Vagina (tissue), 2 donors: Measurements from ENCODE around the gene GSPT2.
"Not testable (repeated sequence)": the region's sequence is repeated elsewhere in the genome, so short reads cannot be mapped to it uniquely, and the experiment has no call there.

ENCODE experiments used
- POLR2A ChIP-seq, 2 donors: fragments of 450-650 bp; IDR thresholded peaks; one replicate each; pipeline ENCODE4 v1.6.1; 2017; ENCODE audit warnings: antibody characterized with exemption in 2 of 2, mild to moderate bottlenecking in 2 of 2, moderate library complexity in 2 of 2
- TF ChIP-seq, protein P1 (sequence below), 3 experiments: fragments of 450-650 bp in 2 of 3; fragments of 200-600 bp in 1 of 3; sonication (generic) in 1 of 3; IDR thresholded peaks; one replicate each; pipeline ENCODE4 v1.5.1; 2017 to 2019; ENCODE audit warnings: antibody characterized with exemption in 3 of 3, mild to moderate bottlenecking in 2 of 3, moderate library complexity in 2 of 3

DNA sequence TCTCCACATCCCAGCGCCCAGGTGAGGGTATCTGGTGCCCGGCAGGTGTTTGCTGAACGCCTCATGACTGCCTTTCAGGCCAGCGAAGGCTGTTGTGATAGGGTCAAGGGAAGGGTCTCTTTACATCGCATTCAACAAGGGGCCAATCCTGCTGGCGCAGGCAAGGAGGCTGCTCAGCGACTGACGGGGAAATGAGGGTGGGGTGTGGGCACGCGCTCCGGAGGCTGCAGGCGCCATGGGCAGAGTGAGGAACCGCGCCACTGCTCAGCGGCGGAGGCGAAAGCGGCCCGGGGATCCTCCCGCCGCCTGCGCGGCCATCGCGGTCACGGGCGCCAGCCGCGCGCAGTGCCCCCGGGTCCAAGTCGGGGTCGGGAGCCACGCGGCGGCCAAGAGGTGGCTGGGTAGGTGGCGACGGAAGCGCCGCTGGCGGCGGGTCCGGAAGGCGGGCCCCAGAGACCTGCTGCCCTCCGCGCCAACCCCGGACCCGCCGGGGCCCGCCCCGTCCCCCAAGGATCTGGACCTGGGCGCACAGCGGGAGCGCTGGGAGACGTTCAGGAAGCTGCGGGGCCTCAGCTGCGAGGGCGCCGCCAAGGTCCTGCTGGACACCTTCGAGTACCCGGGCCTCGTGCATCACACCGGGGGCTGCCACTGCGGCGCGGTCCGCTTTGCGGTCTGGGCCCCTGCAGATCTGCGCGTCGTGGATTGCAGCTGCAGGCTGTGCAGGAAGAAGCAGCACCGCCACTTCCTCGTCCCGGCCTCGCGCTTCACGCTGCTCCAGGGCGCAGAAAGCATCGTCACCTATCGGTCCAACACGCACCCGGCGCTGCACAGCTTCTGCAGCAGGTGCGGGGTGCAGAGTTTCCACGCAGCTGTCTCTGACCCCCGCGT, 32.7 kb upstream of the GSPT2 start, which contains the start of gene CENPVL1:
- TF ChIP-seq POLR2A (IDR thresholded peaks at IDR 0.05): not testable (repeated sequence)
- TF ChIP-seq, protein P1, sequence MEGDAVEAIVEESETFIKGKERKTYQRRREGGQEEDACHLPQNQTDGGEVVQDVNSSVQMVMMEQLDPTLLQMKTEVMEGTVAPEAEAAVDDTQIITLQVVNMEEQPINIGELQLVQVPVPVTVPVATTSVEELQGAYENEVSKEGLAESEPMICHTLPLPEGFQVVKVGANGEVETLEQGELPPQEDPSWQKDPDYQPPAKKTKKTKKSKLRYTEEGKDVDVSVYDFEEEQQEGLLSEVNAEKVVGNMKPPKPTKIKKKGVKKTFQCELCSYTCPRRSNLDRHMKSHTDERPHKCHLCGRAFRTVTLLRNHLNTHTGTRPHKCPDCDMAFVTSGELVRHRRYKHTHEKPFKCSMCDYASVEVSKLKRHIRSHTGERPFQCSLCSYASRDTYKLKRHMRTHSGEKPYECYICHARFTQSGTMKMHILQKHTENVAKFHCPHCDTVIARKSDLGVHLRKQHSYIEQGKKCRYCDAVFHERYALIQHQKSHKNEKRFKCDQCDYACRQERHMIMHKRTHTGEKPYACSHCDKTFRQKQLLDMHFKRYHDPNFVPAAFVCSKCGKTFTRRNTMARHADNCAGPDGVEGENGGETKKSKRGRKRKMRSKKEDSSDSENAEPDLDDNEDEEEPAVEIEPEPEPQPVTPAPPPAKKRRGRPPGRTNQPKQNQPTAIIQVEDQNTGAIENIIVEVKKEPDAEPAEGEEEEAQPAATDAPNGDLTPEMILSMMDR (IDR thresholded peaks at IDR 0.05): not testable (repeated sequence)
